CD4-positive, alpha-beta T cell (primary cell): Measurements from ENCODE around the gene GGPS1. TPM values are rescaled to one million over a fixed set of nuclear protein-coding genes. Genes with fewer than 3 reads are reported as not detected.

Experiments used
- ATAC-seq: fragments of 200-7000 bp; cut with Tn5 transposase; one replicate; pipeline ENCODE4 v1.10.0; 2022; ENCODE audit warnings: mild to moderate bottlenecking; ENCODE audit not compliant: poor library complexity
- CTCF ChIA-PET: fragments of 350-600 bp; sonication (Branson Sonifier 250); formaldehyde crosslinking; loops from one replicate; lab custom pipeline; 2021; ENCODE audit warnings: antibody characterized with exemption, inconsistent platforms; lab: Charles Lee
- POLR2A ChIA-PET: fragments of 350-600 bp; sonication (Branson Sonifier 250); formaldehyde crosslinking; loops from one replicate; lab custom pipeline; 2021; ENCODE audit warnings: antibody characterized with exemption, inconsistent platforms; lab: Charles Lee
- DNase-seq, 14 experiments: peaks; one replicate each; pipeline ENCODE4 v3.0.0-alpha.2; 2013 to 2020; ENCODE audit warnings: mixed read lengths in 2 of 14
- H3K27ac ChIP-seq, 2 donors: one replicate each; pipeline versions ENCODE4 v1.5.1 to v1.7.0; 2013; ENCODE audit warnings: low read length in 2 of 2, low read depth in 1 of 2, mild to moderate bottlenecking in 1 of 2
- H3K27me3 ChIP-seq, 2 experiments: 1 replicate in 1 of 2; 2 replicates in 1 of 2; pipeline versions ENCODE4 v1.6.1 to v1.7.0; 2013; ENCODE audit warnings: low read length in 2 of 2, control low read depth in 1 of 2, mild to moderate bottlenecking in 1 of 2, moderate library complexity in 1 of 2; ENCODE audit not compliant: insufficient read depth in 2 of 2, control insufficient read depth in 1 of 2
- H3K36me3 ChIP-seq: one replicate; pipeline ENCODE4 v1.6.1; 2013; ENCODE audit warnings: low read length, control low read depth; ENCODE audit not compliant: insufficient read depth
- H3K4me1 ChIP-seq: one replicate; pipeline ENCODE4 v1.6.1; 2013; ENCODE audit warnings: low read length, control low read depth; ENCODE audit not compliant: insufficient read depth
- H3K4me3 ChIP-seq: one replicate; pipeline ENCODE4 v1.5.1; 2013; ENCODE audit warnings: mild to moderate bottlenecking, low read length, moderate library complexity
- H3K9me3 ChIP-seq, 2 experiments: 1 replicate in 1 of 2; 2 replicates in 1 of 2; pipeline versions ENCODE4 v1.6.1 to v1.7.0; 2013; ENCODE audit warnings: low read length in 2 of 2, mild to moderate bottlenecking in 2 of 2, control low read depth in 1 of 2, moderate library complexity in 1 of 2; ENCODE audit not compliant: control insufficient read depth in 1 of 2, insufficient read depth in 1 of 2
- H3K27ac Mint-ChIP-seq: one replicate; pipeline ENCODE4 v1.8.0; 2020; ENCODE audit warnings: mixed read lengths
- H3K27me3 Mint-ChIP-seq: one replicate; pipeline ENCODE4 v1.8.0; 2021; ENCODE audit warnings: mixed read lengths
- H3K36me3 Mint-ChIP-seq: one replicate; pipeline ENCODE4 v1.8.0; 2021; ENCODE audit warnings: low read depth, mixed read lengths
- H3K4me1 Mint-ChIP-seq: one replicate; pipeline ENCODE4 v1.8.0; 2021; ENCODE audit warnings: low read depth, mixed read lengths
- H3K4me3 Mint-ChIP-seq: one replicate; pipeline ENCODE4 v1.8.0; 2020; ENCODE audit warnings: mild to moderate bottlenecking, mixed read lengths
- H3K9me3 Mint-ChIP-seq: one replicate; pipeline ENCODE4 v1.8.0; 2020; ENCODE audit warnings: mixed read lengths
- intact Hi-C, 2 experiments: fragments of 100-400 bp; cut with DNase I in 1 of 2; cut with micrococcal nuclease in 1 of 2; formaldehyde crosslinking; loops; one replicate each; pipeline versions ENCODE4 v1.15.1 to v1.9.0; 2023 to 2025; cut with DNase I, micrococcal nuclease
- total RNA-seq, 174 experiments: library from RNA in 2 of 174; stranded (reverse) in 2 of 174; gene quantifications; one replicate each; pipeline ENCODE4 v1.2.3 and lab custom pipeline; 2021 to 2026
- TF ChIP-seq, protein P1 (sequence below): fragments of 200-600 bp; IDR thresholded peaks from one replicate; pipeline ENCODE4 v1.8.0; 2022; ENCODE audit warnings: antibody characterized with exemption, mild to moderate bottlenecking

The GGPS1 gene
- total RNA-seq, 2 experiments from 2014 or later = 20.6 to 20.9 TPM

DNA sequence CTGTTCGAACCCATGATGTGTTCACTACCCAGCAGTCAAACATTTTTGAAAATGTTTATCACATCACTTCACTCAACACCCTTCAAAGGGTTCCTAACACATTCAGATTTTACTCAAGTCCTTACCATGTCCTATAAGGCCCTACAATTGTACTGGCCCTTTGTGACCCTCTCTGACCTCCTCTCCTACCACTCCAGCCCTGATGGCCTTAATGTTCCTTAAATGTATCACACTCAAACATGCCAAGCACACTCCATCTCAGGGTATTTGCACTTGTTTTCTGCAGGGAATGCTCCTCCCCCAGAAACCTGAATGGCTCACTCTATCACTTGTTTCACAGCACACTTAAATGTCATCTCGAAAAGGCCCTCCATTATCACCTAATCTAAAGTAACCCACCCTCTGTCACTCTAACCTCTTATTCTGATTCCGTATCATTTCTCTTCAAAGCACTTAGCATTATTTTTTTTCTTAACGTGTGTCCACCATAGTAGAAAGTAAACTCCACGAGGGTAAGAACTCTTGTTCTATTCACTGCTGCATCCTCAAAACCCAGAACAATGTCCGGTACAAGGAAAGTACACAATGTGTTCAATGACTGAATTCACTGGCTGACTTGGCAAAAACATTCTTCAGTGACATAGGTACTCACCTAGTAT lies 7.7 kb upstream of the GGPS1 start:
- H3K27ac Mint-ChIP-seq = peak overlapping the region; percentile 2
- H3K4me3 Mint-ChIP-seq = peak overlapping the region; percentile 8
- Histone ChIP-seq H3K4me1 (peaks cover 60% of the 10 kb centered on the region), H3K4me3 (no peak overlapping the region), H3K9me3 (no peaks in the 10 kb centered on the region), H3K27me3 (no peaks in the 10 kb centered on the region), H3K27ac (no peak overlapping the region), H3K36me3 (peaks cover 27% of the 10 kb centered on the region)
- DNase-seq = no peak
- intact Hi-C loops = loop anchor here in 1 of 2 experiments (5.0 to 10.0 kb wide), 5 partner anchors 33 to 946 kb away; partner anchors contain the start of genes COA6 and RBM34
- POLR2A ChIA-PET = no interaction called here
- TF ChIP-seq, protein P1, sequence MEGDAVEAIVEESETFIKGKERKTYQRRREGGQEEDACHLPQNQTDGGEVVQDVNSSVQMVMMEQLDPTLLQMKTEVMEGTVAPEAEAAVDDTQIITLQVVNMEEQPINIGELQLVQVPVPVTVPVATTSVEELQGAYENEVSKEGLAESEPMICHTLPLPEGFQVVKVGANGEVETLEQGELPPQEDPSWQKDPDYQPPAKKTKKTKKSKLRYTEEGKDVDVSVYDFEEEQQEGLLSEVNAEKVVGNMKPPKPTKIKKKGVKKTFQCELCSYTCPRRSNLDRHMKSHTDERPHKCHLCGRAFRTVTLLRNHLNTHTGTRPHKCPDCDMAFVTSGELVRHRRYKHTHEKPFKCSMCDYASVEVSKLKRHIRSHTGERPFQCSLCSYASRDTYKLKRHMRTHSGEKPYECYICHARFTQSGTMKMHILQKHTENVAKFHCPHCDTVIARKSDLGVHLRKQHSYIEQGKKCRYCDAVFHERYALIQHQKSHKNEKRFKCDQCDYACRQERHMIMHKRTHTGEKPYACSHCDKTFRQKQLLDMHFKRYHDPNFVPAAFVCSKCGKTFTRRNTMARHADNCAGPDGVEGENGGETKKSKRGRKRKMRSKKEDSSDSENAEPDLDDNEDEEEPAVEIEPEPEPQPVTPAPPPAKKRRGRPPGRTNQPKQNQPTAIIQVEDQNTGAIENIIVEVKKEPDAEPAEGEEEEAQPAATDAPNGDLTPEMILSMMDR = no peak
- no peaks in the 10 kb centered on the region for H3K9me3 Mint-ChIP-seq
- CTCF ChIA-PET = no interaction called here
- H3K27me3 Mint-ChIP-seq = no peaks in the 10 kb centered on the region
- ATAC-seq = no peak
- H3K4me1 Mint-ChIP-seq = peaks cover 68% of the 10 kb centered on the region
- H3K36me3 Mint-ChIP-seq = peaks cover 52% of the 10 kb centered on the region

DNA sequence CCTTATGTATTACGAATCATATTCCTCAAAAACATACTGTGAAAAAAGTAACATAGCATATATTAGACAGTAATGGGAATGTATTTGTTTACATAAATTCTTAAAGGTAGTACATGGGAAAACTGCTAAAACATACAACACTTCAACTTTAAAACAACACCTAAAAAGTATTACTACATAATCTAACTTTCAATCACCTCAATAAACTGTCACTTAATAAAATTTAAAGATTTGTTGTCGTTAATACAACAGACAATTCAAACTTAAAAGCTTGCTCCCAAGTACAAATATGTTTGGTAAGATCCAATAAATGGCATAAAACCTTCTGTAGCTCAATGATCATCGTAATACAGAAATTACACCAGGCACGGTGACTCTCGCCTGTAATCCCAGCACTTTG lies 4.1 kb upstream of the GGPS1 start:
- Histone ChIP-seq H3K9me3 (no peaks in the 10 kb centered on the region), H3K4me1 (peaks cover 44% of the 10 kb centered on the region), H3K4me3 (peak overlapping the region; percentile 97), H3K27me3 (no peaks in the 10 kb centered on the region), H3K27ac (no peak overlapping the region), H3K36me3 (peaks cover 19% of the 10 kb centered on the region)
- peaks cover 58% of the 10 kb centered on the region for H3K4me1 Mint-ChIP-seq
- TF ChIP-seq, protein P1 = no peak
- H3K36me3 Mint-ChIP-seq = peaks cover 47% of the 10 kb centered on the region
- H3K27ac Mint-ChIP-seq = peak overlapping the region; percentile 44
- intact Hi-C loops = loop anchor here in 1 of 2 experiments (5.0 to 10.0 kb wide), 5 partner anchors 37 to 949 kb away; partner anchors contain the start of genes COA6 and RBM34
- no peaks in the 10 kb centered on the region for H3K9me3 Mint-ChIP-seq
- CTCF ChIA-PET = interaction anchor here (0.8 to 1.7 kb wide), 3 partner anchors 12 to 66 kb away, joined by 3 to 6 read pairs (median 5); no protein-coding TSS in a partner anchor
- ATAC-seq (no peak), DNase-seq (no peak)
- peak overlapping the region; percentile 99 for H3K4me3 Mint-ChIP-seq
- no peaks in the 10 kb centered on the region for H3K27me3 Mint-ChIP-seq
- POLR2A ChIA-PET = interaction anchor here (1.0 to 1.6 kb wide), 4 partner anchors 9 to 722 kb away, joined by 3 to 8 read pairs (median 4); partner anchors contain the start of gene RBM34

DNA sequence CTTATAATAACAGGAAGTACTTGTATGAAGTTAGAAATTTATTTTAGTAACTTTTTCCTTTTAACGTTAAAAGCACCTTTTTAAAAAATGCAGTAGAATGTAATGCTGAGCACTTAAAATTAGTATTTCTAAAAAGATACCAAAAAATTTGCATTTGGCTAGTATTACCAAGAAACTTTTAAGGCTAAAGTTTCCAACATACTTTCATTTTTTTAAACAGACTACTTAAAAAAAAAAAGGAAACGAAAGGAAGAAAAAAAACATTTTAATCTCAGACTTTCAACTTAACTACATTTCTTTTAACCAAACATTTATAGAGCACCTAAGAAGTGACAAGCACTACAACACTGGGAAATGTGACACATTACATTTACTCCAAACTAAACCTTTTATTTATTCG lies 3.2 kb upstream of the GGPS1 start:
- Histone ChIP-seq H3K9me3 (no peaks in the 10 kb centered on the region), H3K36me3 (peaks cover 15% of the 10 kb centered on the region), H3K4me3 (peak overlapping the region; percentile 97), H3K27ac (no peak overlapping the region), H3K4me1 (peaks cover 44% of the 10 kb centered on the region), H3K27me3 (no peaks in the 10 kb centered on the region)
- DNase-seq (no peak), ATAC-seq (no peak)
- H3K4me1 Mint-ChIP-seq = peaks cover 53% of the 10 kb centered on the region
- ChIA-PET CTCF (interaction anchor here (1.4 to 1.7 kb wide), 4 partner anchors 13 to 72 kb away, joined by 5 to 6 read pairs (median 5); no protein-coding TSS in a partner anchor), POLR2A (interaction anchor here (1.0 to 1.6 kb wide), 6 partner anchors 10 to 723 kb away, joined by 3 to 8 read pairs (median 4); partner anchors contain the start of gene RBM34)
- TF ChIP-seq, protein P1 = no peak
- H3K27ac Mint-ChIP-seq = peak overlapping the region; percentile 44
- peak overlapping the region; percentile 99 for H3K4me3 Mint-ChIP-seq
- peaks cover 46% of the 10 kb centered on the region for H3K36me3 Mint-ChIP-seq
- intact Hi-C loops = loop anchor here (5.0 to 10.0 kb wide), 6 partner anchors 33 to 950 kb away; partner anchors contain the start of genes B3GALNT2 (in 1 of the 2), COA6 (in 1 of the 2), TBCE (in 1 of the 2) and TOMM20 (in 1 of the 2)
- H3K27me3 Mint-ChIP-seq = no peaks in the 10 kb centered on the region
- no peaks in the 10 kb centered on the region for H3K9me3 Mint-ChIP-seq
